ENCODE data around the gene ACTR3C. TPM values are rescaled to one million over a fixed set of nuclear protein-coding genes. Genes with fewer than 3 reads are reported as not detected.

Gene ACTR3C
- total RNA-seq, 3 donors from 2014 or later = 5.0 to 54.0 (median 30.2) TPM

DNA sequence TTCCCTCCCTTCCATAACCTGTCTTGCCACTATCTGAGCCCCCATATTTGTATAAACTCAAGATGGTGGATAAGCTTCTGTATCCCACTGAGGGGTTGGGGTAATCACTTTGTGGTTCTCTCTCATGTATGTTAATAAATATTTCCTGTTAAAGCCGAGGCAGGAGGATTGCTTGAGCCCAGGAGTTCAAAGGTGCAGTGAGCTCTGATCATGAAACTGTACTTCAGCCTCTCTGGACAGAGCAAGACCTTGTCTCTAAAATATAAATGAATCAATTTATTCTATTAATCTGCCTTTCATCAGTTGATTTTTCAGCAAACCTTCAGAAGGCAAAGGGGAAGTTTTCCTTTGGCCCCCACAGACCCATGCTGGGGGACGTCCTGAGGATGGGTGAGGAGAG, 19.9 kb upstream of the ACTR3C start:
- H3K4me3 ChIP-seq = no peak overlapping the region
- H3K27ac ChIP-seq = no peak overlapping the region
- peaks cover 0 to 6% of the 10 kb centered on the region in 2 donors for H3K9me3 ChIP-seq
- TF ChIP-seq, protein P1, sequence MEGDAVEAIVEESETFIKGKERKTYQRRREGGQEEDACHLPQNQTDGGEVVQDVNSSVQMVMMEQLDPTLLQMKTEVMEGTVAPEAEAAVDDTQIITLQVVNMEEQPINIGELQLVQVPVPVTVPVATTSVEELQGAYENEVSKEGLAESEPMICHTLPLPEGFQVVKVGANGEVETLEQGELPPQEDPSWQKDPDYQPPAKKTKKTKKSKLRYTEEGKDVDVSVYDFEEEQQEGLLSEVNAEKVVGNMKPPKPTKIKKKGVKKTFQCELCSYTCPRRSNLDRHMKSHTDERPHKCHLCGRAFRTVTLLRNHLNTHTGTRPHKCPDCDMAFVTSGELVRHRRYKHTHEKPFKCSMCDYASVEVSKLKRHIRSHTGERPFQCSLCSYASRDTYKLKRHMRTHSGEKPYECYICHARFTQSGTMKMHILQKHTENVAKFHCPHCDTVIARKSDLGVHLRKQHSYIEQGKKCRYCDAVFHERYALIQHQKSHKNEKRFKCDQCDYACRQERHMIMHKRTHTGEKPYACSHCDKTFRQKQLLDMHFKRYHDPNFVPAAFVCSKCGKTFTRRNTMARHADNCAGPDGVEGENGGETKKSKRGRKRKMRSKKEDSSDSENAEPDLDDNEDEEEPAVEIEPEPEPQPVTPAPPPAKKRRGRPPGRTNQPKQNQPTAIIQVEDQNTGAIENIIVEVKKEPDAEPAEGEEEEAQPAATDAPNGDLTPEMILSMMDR (IDR thresholded peaks at IDR 0.05) = no peak
- TF ChIP-seq POLR2AphosphoS5 (IDR thresholded peaks at IDR 0.05) (no peak), POLR2A (IDR thresholded peaks at IDR 0.05) (no peak)
- intact Hi-C loops (cut with DNase I; ENCODE audit: low total_unique reads) = no loop called here
- DNase-seq (ENCODE audit: low spot score in 2 of 2) = no peak
- H3K4me1 ChIP-seq = peaks cover 0 to 12% of the 10 kb centered on the region in 2 donors
- no peaks in the 10 kb centered on the region for H3K36me3 ChIP-seq
- no peaks in the 10 kb centered on the region for H3K27me3 ChIP-seq

- H3K4me3 ChIP-seq = peak overlapping the region in 2 of 3 donors; percentile 63 to 81
- intact Hi-C loops (cut with DNase I; ENCODE audit: low total_unique reads) = no loop called here
- H3K27me3 ChIP-seq = no peaks in the 10 kb centered on the region
- TF ChIP-seq, protein P1 (IDR thresholded peaks at IDR 0.05) = no peak
- TF ChIP-seq POLR2AphosphoS5 (IDR thresholded peaks at IDR 0.05) = no peak
- no peak for TF ChIP-seq POLR2A (IDR thresholded peaks at IDR 0.05)
- no peak for DNase-seq (ENCODE audit: low spot score in 2 of 2)
- peaks cover 0 to 12% of the 10 kb centered on the region in 2 donors for H3K4me1 ChIP-seq
- H3K36me3 ChIP-seq = no peaks in the 10 kb centered on the region
- peaks cover 0 to 6% of the 10 kb centered on the region in 2 donors for H3K9me3 ChIP-seq
- peak overlapping the region; percentile 29 to 94 for H3K27ac ChIP-seq
These were observed 18.7 kb upstream of the ACTR3C start for GRCh38 chr7:150342121-150342408.

DNA sequence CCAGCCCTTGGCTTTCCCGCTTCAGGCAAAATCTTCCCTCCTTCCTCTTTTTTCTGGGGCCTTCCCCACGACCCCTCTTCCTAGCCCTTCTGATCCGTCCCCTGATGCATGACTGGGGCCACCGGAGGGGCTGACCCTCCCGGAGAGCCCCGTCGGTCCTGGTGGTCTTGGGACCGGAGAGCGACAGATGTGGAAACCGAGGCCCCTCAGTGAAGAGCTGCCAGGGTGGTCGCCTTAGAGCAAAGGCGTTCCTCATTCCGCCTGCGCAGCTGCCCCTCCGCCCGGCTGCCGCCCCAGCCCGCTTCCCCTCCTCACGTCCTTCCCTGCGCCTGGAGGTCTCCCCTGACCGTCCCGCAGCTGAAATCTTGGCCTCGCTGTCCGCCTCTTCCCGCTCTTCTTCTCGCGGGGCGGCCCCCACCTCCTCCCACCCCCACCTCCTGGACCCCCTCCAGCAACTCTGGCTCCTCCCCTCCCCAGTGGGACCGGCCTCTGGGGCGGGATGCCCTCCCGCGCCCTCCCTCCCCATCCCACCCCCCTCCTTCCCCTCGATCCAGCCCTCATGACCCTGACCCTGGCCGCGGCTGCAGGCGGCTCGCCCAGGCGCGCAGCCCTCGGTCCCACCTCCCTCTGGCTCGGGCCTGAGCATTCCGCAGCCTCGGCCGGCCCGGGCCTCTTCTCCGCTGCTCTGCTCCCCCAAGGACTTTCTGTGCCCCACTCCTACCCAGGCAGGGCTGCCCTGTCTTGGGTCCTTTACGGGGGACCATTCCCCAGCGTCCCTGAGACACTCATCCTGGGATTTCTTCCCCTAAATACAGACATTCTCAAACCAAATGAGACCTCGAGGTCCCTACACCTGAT, 18.1 kb upstream of the ACTR3C start, which contains the start of gene RARRES2:
Gene RARRES2 (minus strand): TSS at position 367 of the 858 bp plus-strand sequence. CDS start 1,020 bp downstream, outside the sequence.
- no peaks in the 10 kb centered on the region for H3K36me3 ChIP-seq
- no peak for TF ChIP-seq POLR2A (IDR thresholded peaks at IDR 0.05)
- TF ChIP-seq, protein P1 (IDR thresholded peaks at IDR 0.05) = no peak
- no peak for TF ChIP-seq POLR2AphosphoS5 (IDR thresholded peaks at IDR 0.05)
- H3K27me3 ChIP-seq = no peaks in the 10 kb centered on the region
- H3K9me3 ChIP-seq = peaks cover 0 to 6% of the 10 kb centered on the region in 2 donors
- peaks cover 0 to 12% of the 10 kb centered on the region in 2 donors for H3K4me1 ChIP-seq
- peak within 1 kb of the TSS; percentile 49 to 81 (median 63) for H3K4me3 ChIP-seq
- intact Hi-C loops (cut with DNase I; ENCODE audit: low total_unique reads) = no loop called here
- peak within 1 kb of the TSS; percentile 72 to 94 for H3K27ac ChIP-seq
- no peak for DNase-seq (ENCODE audit: low spot score in 2 of 2)

GRCh38 chr7:150340875-150341262, 17.5 kb upstream of the ACTR3C start:
- H3K27me3 ChIP-seq = no peaks in the 10 kb centered on the region
- peaks cover 0 to 13% of the 10 kb centered on the region in 2 donors for H3K4me1 ChIP-seq
- peak overlapping the region; percentile 49 to 81 (median 63) for H3K4me3 ChIP-seq
- intact Hi-C loops (cut with DNase I; ENCODE audit: low total_unique reads) = no loop called here
- TF ChIP-seq, protein P1 (IDR thresholded peaks at IDR 0.05) = no peak
- TF ChIP-seq POLR2AphosphoS5 (IDR thresholded peaks at IDR 0.05) (no peak), POLR2A (IDR thresholded peaks at IDR 0.05) (no peak)
- H3K36me3 ChIP-seq = no peaks in the 10 kb centered on the region
- no peak for DNase-seq (ENCODE audit: low spot score in 2 of 2)
- H3K9me3 ChIP-seq = peaks cover 0 to 6% of the 10 kb centered on the region in 2 donors
- H3K27ac ChIP-seq = peak overlapping the region; percentile 72 to 94
